ENCODE data around the gene PRPF31. TPM values are rescaled to one million over a fixed set of nuclear protein-coding genes. Genes with fewer than 3 reads are reported as not detected.

The PRPF31 gene
- total and polyA plus RNA-seq, 2 of the 13 experiments (the other 11 are each of a cell fraction or from before 2014, with no cell fraction given): 23.8 to 63.8 TPM

GRCh38 chr19:54168174-54168917 is 52.8 kb downstream of the PRPF31 start (continued):
- TF ChIP-seq ETS1 (CRISPR knock-in tag; IDR thresholded peaks at IDR 0.05) (no peak), FOXC1 (CRISPR knock-in tag; IDR thresholded peaks at IDR 0.05; ENCODE audit: borderline replicate concordance) (no peak), DR1 (CRISPR knock-in tag; IDR thresholded peaks at IDR 0.05) (no peak), HOXA5 (CRISPR knock-in tag; IDR thresholded peaks at IDR 0.05) (no peak), HMG20A (CRISPR knock-in tag; IDR thresholded peaks at IDR 0.05; ENCODE audit: borderline replicate concordance) (no peak), KDM1A (CRISPR knock-in tag; IDR thresholded peaks at IDR 0.05) (no peak), TSC22D2 (CRISPR knock-in tag; IDR thresholded peaks at IDR 0.05; ENCODE audit: borderline replicate concordance) (no peak), ZNF280D (CRISPR knock-in tag; IDR thresholded peaks at IDR 0.05) (no peak), SP1 (IDR thresholded peaks at IDR 0.05) (no peak), SP1 (CRISPR knock-in tag; IDR thresholded peaks at IDR 0.05) (no peak), PAXIP1 (CRISPR knock-in tag; conservative IDR thresholded peaks at IDR 0.05) (no peak), SATB2 (CRISPR knock-in tag; IDR thresholded peaks at IDR 0.05) (no peak), SMC3 (IDR thresholded peaks at IDR 0.05; ENCODE audit: low read length) (peak; percentile 48; the same call in 1 of the 2 replicates), CEBPZ (IDR thresholded peaks at IDR 0.05; ENCODE audit: low read length) (no peak), ZNF672 (CRISPR knock-in tag; IDR thresholded peaks at IDR 0.05) (no peak), ZNF629 (CRISPR knock-in tag; conservative IDR thresholded peaks at IDR 0.05) (no peak), CCAR2 (optimal IDR thresholded peaks at IDR 0.05; ENCODE audit: low read depth, low read length) (no peak), PTBP1 (IDR thresholded peaks at IDR 0.05; ENCODE audit: low read depth, low read length, poor library complexity, severe bottlenecking) (peak; percentile 58)
